ENCODE data around the gene HLA-C. TPM values are rescaled to one million over a fixed set of nuclear protein-coding genes. Genes with fewer than 3 reads are reported as not detected.

The HLA-C gene
- total RNA-seq (2012; rRNA removed), result 30.9 and 81.3 TPM in 2 replicates

- Histone ChIP-seq H3K27me3 (ENCODE audit: control insufficient read depth, insufficient read depth, low read length) (peaks cover 29% of the 10 kb centered on the region), H3K9ac (ENCODE audit: low read depth, low read length) (peak within 1 kb of the TSS; percentile 84)
Observed at GRCh38 chr6:31271641-31272357, at the start of gene HLA-C. TSS of gene HLA-C (minus strand) at chr6:31272092. CDS start at chr6:31272071, 21 bp downstream.

GRCh38 chr6:31321005-31321707 lies 49.3 kb upstream of the HLA-C start:
- no peak overlapping the region for H3K9ac ChIP-seq (ENCODE audit: low read depth, low read length)
- H3K36me3 ChIP-seq (ENCODE audit: insufficient read depth, low read length), result no peaks in the 10 kb centered on the region
- no peak overlapping the region for H3K4me2 ChIP-seq (ENCODE audit: low read length)
- peaks cover 20% of the 10 kb centered on the region for H3K27me3 ChIP-seq (ENCODE audit: control insufficient read depth, insufficient read depth, low read length)
- no peaks in the 10 kb centered on the region for H3K4me1 ChIP-seq (ENCODE audit: control insufficient read depth, insufficient read depth, low read length)
- no peaks in the 10 kb centered on the region for H3K9me3 ChIP-seq (replicated peaks; ENCODE audit: low read length)
- H3K4me3 ChIP-seq (ENCODE audit: low read length), result no peak overlapping the region

More at GRCh38 chr6:31271641-31272357, at the start of gene HLA-C:
- Histone ChIP-seq H3K4me2 (ENCODE audit: low read length) (peak within 1 kb of the TSS; percentile 85), H3K36me3 (ENCODE audit: insufficient read depth, low read length) (no peaks in the 10 kb centered on the region), H3K9me3 (replicated peaks; ENCODE audit: low read length) (no peaks in the 10 kb centered on the region), H3K4me3 (ENCODE audit: low read length) (peak within 1 kb of the TSS; percentile 80), H3K4me1 (ENCODE audit: control insufficient read depth, insufficient read depth, low read length) (no peaks in the 10 kb centered on the region)

- H3K9me3 ChIP-seq (replicated peaks; ENCODE audit: low read length), result no peaks in the 10 kb centered on the region
- peaks cover 56% of the 10 kb centered on the region for H3K27me3 ChIP-seq (ENCODE audit: control insufficient read depth, insufficient read depth, low read length)
Observed at GRCh38 chr6:31317036-31317435, 45.1 kb upstream of the HLA-C start.

GRCh38 chr6:31309641-31310040 lies 37.7 kb upstream of the HLA-C start:
- Histone ChIP-seq H3K9me3 (replicated peaks; ENCODE audit: low read length) (no peaks in the 10 kb centered on the region), H3K9ac (ENCODE audit: low read depth, low read length) (no peak overlapping the region), H3K4me1 (ENCODE audit: control insufficient read depth, insufficient read depth, low read length) (no peaks in the 10 kb centered on the region), H3K36me3 (ENCODE audit: insufficient read depth, low read length) (no peaks in the 10 kb centered on the region), H3K4me3 (ENCODE audit: low read length) (no peak overlapping the region), H3K27me3 (ENCODE audit: control insufficient read depth, insufficient read depth, low read length) (peaks cover 81% of the 10 kb centered on the region), H3K4me2 (ENCODE audit: low read length) (no peak overlapping the region)

More at GRCh38 chr6:31317036-31317435, 45.1 kb upstream of the HLA-C start:
- Histone ChIP-seq H3K4me3 (ENCODE audit: low read length) (no peak overlapping the region), H3K36me3 (ENCODE audit: insufficient read depth, low read length) (no peaks in the 10 kb centered on the region), H3K9ac (ENCODE audit: low read depth, low read length) (no peak overlapping the region), H3K4me2 (ENCODE audit: low read length) (no peak overlapping the region), H3K4me1 (ENCODE audit: control insufficient read depth, insufficient read depth, low read length) (no peaks in the 10 kb centered on the region)

GRCh38 chr6:31308845-31309175 lies 36.9 kb upstream of the HLA-C start:
- no peaks in the 10 kb centered on the region for H3K9me3 ChIP-seq (replicated peaks; ENCODE audit: low read length)
- H3K36me3 ChIP-seq (ENCODE audit: insufficient read depth, low read length), result no peaks in the 10 kb centered on the region
- H3K9ac ChIP-seq (ENCODE audit: low read depth, low read length), result no peak overlapping the region
- H3K4me2 ChIP-seq (ENCODE audit: low read length), result no peak overlapping the region
- no peak overlapping the region for H3K4me3 ChIP-seq (ENCODE audit: low read length)
- H3K27me3 ChIP-seq (ENCODE audit: control insufficient read depth, insufficient read depth, low read length), result peaks cover 78% of the 10 kb centered on the region
- no peaks in the 10 kb centered on the region for H3K4me1 ChIP-seq (ENCODE audit: control insufficient read depth, insufficient read depth, low read length)

- no peak overlapping the region for H3K4me3 ChIP-seq (ENCODE audit: low read length)
Observed at GRCh38 chr6:31308050-31308844, 36.4 kb upstream of the HLA-C start.

GRCh38 chr6:31307669-31308049 lies 35.8 kb upstream of the HLA-C start:
- H3K9me3 ChIP-seq (replicated peaks; ENCODE audit: low read length), result no peaks in the 10 kb centered on the region
- no peak overlapping the region for H3K4me3 ChIP-seq (ENCODE audit: low read length)
- no peaks in the 10 kb centered on the region for H3K4me1 ChIP-seq (ENCODE audit: control insufficient read depth, insufficient read depth, low read length)
- H3K4me2 ChIP-seq (ENCODE audit: low read length), result no peak overlapping the region
- peaks cover 77% of the 10 kb centered on the region for H3K27me3 ChIP-seq (ENCODE audit: control insufficient read depth, insufficient read depth, low read length)
- no peak overlapping the region for H3K9ac ChIP-seq (ENCODE audit: low read depth, low read length)
- no peaks in the 10 kb centered on the region for H3K36me3 ChIP-seq (ENCODE audit: insufficient read depth, low read length)

More at GRCh38 chr6:31308050-31308844, 36.4 kb upstream of the HLA-C start:
- Histone ChIP-seq H3K36me3 (ENCODE audit: insufficient read depth, low read length) (no peaks in the 10 kb centered on the region), H3K4me1 (ENCODE audit: control insufficient read depth, insufficient read depth, low read length) (no peaks in the 10 kb centered on the region), H3K9ac (ENCODE audit: low read depth, low read length) (no peak overlapping the region), H3K27me3 (ENCODE audit: control insufficient read depth, insufficient read depth, low read length) (peaks cover 79% of the 10 kb centered on the region), H3K9me3 (replicated peaks; ENCODE audit: low read length) (no peaks in the 10 kb centered on the region), H3K4me2 (ENCODE audit: low read length) (no peak overlapping the region)

GRCh38 chr6:31305703-31306219 lies 33.9 kb upstream of the HLA-C start:
- Histone ChIP-seq H3K27me3 (ENCODE audit: control insufficient read depth, insufficient read depth, low read length) (peaks cover 77% of the 10 kb centered on the region), H3K4me2 (ENCODE audit: low read length) (no peak overlapping the region), H3K9me3 (replicated peaks; ENCODE audit: low read length) (no peaks in the 10 kb centered on the region), H3K4me1 (ENCODE audit: control insufficient read depth, insufficient read depth, low read length) (no peaks in the 10 kb centered on the region), H3K4me3 (ENCODE audit: low read length) (no peak overlapping the region), H3K9ac (ENCODE audit: low read depth, low read length) (no peak overlapping the region), H3K36me3 (ENCODE audit: insufficient read depth, low read length) (no peaks in the 10 kb centered on the region)

- Histone ChIP-seq H3K4me3 (ENCODE audit: low read length) (no peak overlapping the region), H3K27me3 (ENCODE audit: control insufficient read depth, insufficient read depth, low read length) (peaks cover 74% of the 10 kb centered on the region), H3K4me1 (ENCODE audit: control insufficient read depth, insufficient read depth, low read length) (no peaks in the 10 kb centered on the region), H3K4me2 (ENCODE audit: low read length) (no peak overlapping the region), H3K36me3 (ENCODE audit: insufficient read depth, low read length) (no peaks in the 10 kb centered on the region), H3K9ac (ENCODE audit: low read depth, low read length) (no peak overlapping the region), H3K9me3 (replicated peaks; ENCODE audit: low read length) (no peaks in the 10 kb centered on the region)
Observed at GRCh38 chr6:31304683-31305082, 32.8 kb upstream of the HLA-C start.

- Histone ChIP-seq H3K4me2 (ENCODE audit: low read length) (no peak overlapping the region), H3K4me1 (ENCODE audit: control insufficient read depth, insufficient read depth, low read length) (no peaks in the 10 kb centered on the region), H3K36me3 (ENCODE audit: insufficient read depth, low read length) (no peaks in the 10 kb centered on the region), H3K9ac (ENCODE audit: low read depth, low read length) (no peak overlapping the region), H3K27me3 (ENCODE audit: control insufficient read depth, insufficient read depth, low read length) (peaks cover 61% of the 10 kb centered on the region), H3K9me3 (replicated peaks; ENCODE audit: low read length) (no peaks in the 10 kb centered on the region), H3K4me3 (ENCODE audit: low read length) (no peak overlapping the region)
Observed at GRCh38 chr6:31300797-31301196, 28.9 kb upstream of the HLA-C start.

- Histone ChIP-seq H3K4me3 (ENCODE audit: low read length) (no peak overlapping the region), H3K27me3 (ENCODE audit: control insufficient read depth, insufficient read depth, low read length) (peaks cover 58% of the 10 kb centered on the region), H3K9ac (ENCODE audit: low read depth, low read length) (no peak overlapping the region), H3K4me2 (ENCODE audit: low read length) (no peak overlapping the region), H3K4me1 (ENCODE audit: control insufficient read depth, insufficient read depth, low read length) (no peaks in the 10 kb centered on the region), H3K9me3 (replicated peaks; ENCODE audit: low read length) (no peaks in the 10 kb centered on the region), H3K36me3 (ENCODE audit: insufficient read depth, low read length) (no peaks in the 10 kb centered on the region)
Observed at GRCh38 chr6:31299947-31300346, 28.1 kb upstream of the HLA-C start.

Data from skeletal muscle satellite cell (primary cell).